GM12865 (cell line): ENCODE data around the gene ZSCAN5C.
"Not testable (repeated sequence)": the region's sequence is repeated elsewhere in the genome, so short reads cannot be mapped to it uniquely, and the experiment has no call there.

Experiments used
- DNase-seq: peaks from one replicate; pipeline ENCODE4 v3.0.0; 2010; ENCODE audit warnings: low read depth
- H3K4me3 ChIP-seq: 2 replicates; pipeline ENCODE4 v1.5.1; 2011; ENCODE audit warnings: mild to moderate bottlenecking, low read depth, low read length, control low read depth
- CTCF ChIP-seq: IDR thresholded peaks from 2 replicates; pipeline ENCODE4 v1.5.1; 2011; ENCODE audit warnings: low read length, control low read depth, low read depth, inconsistent platforms; ENCODE audit not compliant: insufficient read depth; ENCODE audit errors: missing control alignments

The ZSCAN5C gene

GRCh38 chr19:56174086-56174485, 28.0 kb upstream of the ZSCAN5C start:
- no peak for DNase-seq
- TF ChIP-seq CTCF = no peak
- no peak overlapping the region for H3K4me3 ChIP-seq

- no peak for TF ChIP-seq CTCF
- H3K4me3 ChIP-seq = no peak overlapping the region
- DNase-seq = no peak
Measured at GRCh38 chr19:56174550-56174949, 27.5 kb upstream of the ZSCAN5C start.

- not testable (repeated sequence) for H3K4me3 ChIP-seq, DNase-seq
Measured at GRCh38 chr19:56175861-56176307, 26.2 kb upstream of the ZSCAN5C start, which contains the start of gene GALP. TSS of gene GALP (plus strand) at chr19:56176008. CDS start at chr19:56177109, 1,101 bp downstream.

GRCh38 chr19:56176310-56176709, 25.8 kb upstream of the ZSCAN5C start:
- DNase-seq, H3K4me3 ChIP-seq: not testable (repeated sequence)

GRCh38 chr19:56176881-56177280, 25.2 kb upstream of the ZSCAN5C start:
- DNase-seq = no peak
- no peak for TF ChIP-seq CTCF

GRCh38 chr19:56177564-56178243, 24.4 kb upstream of the ZSCAN5C start:
- H3K4me3 ChIP-seq = no peak overlapping the region
- no peak for TF ChIP-seq CTCF
- DNase-seq = no peak

More at GRCh38 chr19:56176881-56177280, 25.2 kb upstream of the ZSCAN5C start:
- H3K4me3 ChIP-seq = no peak overlapping the region

GRCh38 chr19:56189785-56190184, 12.3 kb upstream of the ZSCAN5C start:
- no peak for TF ChIP-seq CTCF
- DNase-seq = peak; percentile 0
- no peak overlapping the region for H3K4me3 ChIP-seq

- H3K4me3 ChIP-seq = no peak overlapping the region
- TF ChIP-seq CTCF = no peak
- no peak for DNase-seq
Measured at GRCh38 chr19:56191115-56191514, 11.0 kb upstream of the ZSCAN5C start.
